ENCODE results near the gene TRIB2. TPM values are rescaled to one million over a fixed set of nuclear protein-coding genes. Genes with fewer than 3 reads are reported as not detected.

TRIB2 gene
- total RNA-seq, 1 donor = 79.6 TPM

GRCh38 chr2:12686708-12687283 is 29.9 kb upstream of the TRIB2 start:
- Histone ChIP-seq H3K79me2 (ENCODE audit: insufficient read depth, low read length) (no peaks in the 10 kb centered on the region), H3K4me3 (ENCODE audit: insufficient read depth, low read length) (no peak overlapping the region), H2AFZ (ENCODE audit: low read length) (no peak overlapping the region), H3K36me3 (ENCODE audit: insufficient read depth, low read length) (no peaks in the 10 kb centered on the region), H3K4me2 (ENCODE audit: insufficient read depth, low read length) (no peak overlapping the region), H3K27ac (ENCODE audit: low read depth, low read length) (no peak overlapping the region), H3K27me3 (ENCODE audit: insufficient read depth, low read length) (no peaks in the 10 kb centered on the region), H4K20me1 (ENCODE audit: insufficient read depth, low read length) (no peaks in the 10 kb centered on the region), H3K4me1 (ENCODE audit: insufficient read depth, low read length) (peaks cover 11% of the 10 kb centered on the region), H3K9me3 (ENCODE audit: low read depth, low read length) (no peaks in the 10 kb centered on the region)
- no peak for DNase-seq (ENCODE audit: insufficient read length, low spot score, missing footprints)
- no peak for TF ChIP-seq CTCF (IDR thresholded peaks at IDR 0.05; ENCODE audit: extremely low read depth, low read depth, low read length)

- no peak for TF ChIP-seq CTCF (IDR thresholded peaks at IDR 0.05; ENCODE audit: extremely low read depth, low read depth, low read length)
- no peak for DNase-seq (ENCODE audit: insufficient read length, low spot score, missing footprints)
- peaks cover 11% of the 10 kb centered on the region for H3K4me1 ChIP-seq (ENCODE audit: insufficient read depth, low read length)
Observed at GRCh38 chr2:12688091-12688490, 28.6 kb upstream of the TRIB2 start.

GRCh38 chr2:12688893-12689292 is 27.8 kb upstream of the TRIB2 start:
- Histone ChIP-seq H3K27me3 (ENCODE audit: insufficient read depth, low read length) (no peaks in the 10 kb centered on the region), H3K27ac (ENCODE audit: low read depth, low read length) (no peak overlapping the region), H3K79me2 (ENCODE audit: insufficient read depth, low read length) (no peaks in the 10 kb centered on the region), H4K20me1 (ENCODE audit: insufficient read depth, low read length) (no peaks in the 10 kb centered on the region), H3K4me1 (ENCODE audit: insufficient read depth, low read length) (peaks cover 11% of the 10 kb centered on the region), H2AFZ (ENCODE audit: low read length) (no peak overlapping the region), H3K9me3 (ENCODE audit: low read depth, low read length) (no peaks in the 10 kb centered on the region), H3K36me3 (ENCODE audit: insufficient read depth, low read length) (no peaks in the 10 kb centered on the region), H3K4me3 (ENCODE audit: insufficient read depth, low read length) (no peak overlapping the region), H3K4me2 (ENCODE audit: insufficient read depth, low read length) (no peak overlapping the region)
- no peak for TF ChIP-seq CTCF (IDR thresholded peaks at IDR 0.05; ENCODE audit: extremely low read depth, low read depth, low read length)
- no peak for DNase-seq (ENCODE audit: insufficient read length, low spot score, missing footprints)

More at GRCh38 chr2:12688091-12688490, 28.6 kb upstream of the TRIB2 start:
- H3K27me3 ChIP-seq (ENCODE audit: insufficient read depth, low read length) = no peaks in the 10 kb centered on the region
- no peak overlapping the region for H3K4me2 ChIP-seq (ENCODE audit: insufficient read depth, low read length)
- H3K36me3 ChIP-seq (ENCODE audit: insufficient read depth, low read length) = no peaks in the 10 kb centered on the region
- H4K20me1 ChIP-seq (ENCODE audit: insufficient read depth, low read length) = no peaks in the 10 kb centered on the region
- no peak overlapping the region for H2AFZ ChIP-seq (ENCODE audit: low read length)
- H3K4me3 ChIP-seq (ENCODE audit: insufficient read depth, low read length) = no peak overlapping the region
- H3K9me3 ChIP-seq (ENCODE audit: low read depth, low read length) = no peaks in the 10 kb centered on the region
- H3K27ac ChIP-seq (ENCODE audit: low read depth, low read length) = no peak overlapping the region
- no peaks in the 10 kb centered on the region for H3K79me2 ChIP-seq (ENCODE audit: insufficient read depth, low read length)

GRCh38 chr2:12693509-12693908 is 23.2 kb upstream of the TRIB2 start:
- Histone ChIP-seq H3K27me3 (ENCODE audit: insufficient read depth, low read length) (no peaks in the 10 kb centered on the region), H3K27ac (ENCODE audit: low read depth, low read length) (no peak overlapping the region), H3K4me1 (ENCODE audit: insufficient read depth, low read length) (no peaks in the 10 kb centered on the region), H3K79me2 (ENCODE audit: insufficient read depth, low read length) (no peaks in the 10 kb centered on the region), H4K20me1 (ENCODE audit: insufficient read depth, low read length) (no peaks in the 10 kb centered on the region), H2AFZ (ENCODE audit: low read length) (no peak overlapping the region), H3K9me3 (ENCODE audit: low read depth, low read length) (no peaks in the 10 kb centered on the region), H3K4me2 (ENCODE audit: insufficient read depth, low read length) (no peak overlapping the region), H3K36me3 (ENCODE audit: insufficient read depth, low read length) (no peaks in the 10 kb centered on the region), H3K4me3 (ENCODE audit: insufficient read depth, low read length) (no peak overlapping the region)
- TF ChIP-seq CTCF (IDR thresholded peaks at IDR 0.05; ENCODE audit: extremely low read depth, low read depth, low read length) = no peak
- DNase-seq (ENCODE audit: insufficient read length, low spot score, missing footprints) = no peak

Measured in osteoblast (primary cell).